NCI-H510A (cell line): ENCODE data around the gene PHB1.
"Not testable (repeated sequence)": the region's sequence is repeated elsewhere in the genome, so short reads cannot be mapped to it uniquely, and the experiment has no call there.

Experiments
- DNase-seq: peaks from one replicate; lab custom pipeline; 2025; lab: John Stamatoyannopoulos, UW

Gene PHB1

DNA sequence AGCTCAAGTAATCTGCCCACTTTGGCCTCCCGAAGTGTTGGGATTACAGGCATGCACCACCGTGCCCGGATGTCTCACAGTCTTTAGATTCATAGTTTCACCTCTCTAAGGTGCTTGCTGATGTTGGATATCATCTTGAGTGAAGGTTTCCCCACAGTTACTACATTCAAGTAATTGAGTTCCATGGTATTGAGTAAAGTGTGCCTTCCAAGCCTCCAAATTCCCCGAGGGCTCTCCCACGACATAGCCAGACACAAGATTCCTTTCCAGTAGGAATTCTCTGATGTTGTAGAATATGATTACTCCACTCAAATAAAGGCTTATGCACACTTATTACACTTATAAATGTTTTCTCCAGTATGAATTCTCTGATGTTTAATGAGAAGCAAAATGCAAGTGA is 36.4 kb downstream of the PHB1 start:
- DNase-seq = no peak

- DNase-seq = no peak
Observed at GRCh38 chr17:49375544-49375943, 39.1 kb downstream of the PHB1 start.

GRCh38 chr17:49373115-49373514 is 41.6 kb downstream of the PHB1 start:
- DNase-seq = no peak

GRCh38 chr17:49372425-49372824 is 42.3 kb downstream of the PHB1 start:
- no peak for DNase-seq

- no peak for DNase-seq
Observed at GRCh38 chr17:49370971-49371834, 43.5 kb downstream of the PHB1 start.

GRCh38 chr17:49369760-49370159 is 44.9 kb downstream of the PHB1 start:
- DNase-seq = no peak

DNA sequence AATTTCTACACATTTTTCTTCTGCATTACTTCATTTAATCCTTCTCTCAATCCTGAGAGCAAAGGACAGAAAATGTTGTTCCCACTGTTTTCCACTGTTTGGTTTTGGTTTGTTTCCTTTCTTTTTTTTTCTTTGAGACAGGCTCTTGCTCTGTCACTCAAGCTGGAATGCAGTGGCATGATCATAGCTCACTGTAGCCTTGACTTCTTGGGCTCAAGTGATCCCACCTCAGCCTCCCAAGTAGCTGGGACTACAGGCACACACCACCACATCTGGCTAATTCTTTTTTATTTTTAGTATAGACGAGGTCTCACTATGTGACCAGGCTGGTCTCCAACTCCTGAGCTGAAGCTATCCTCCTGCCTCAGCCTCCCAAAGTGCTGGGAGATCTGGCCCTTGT is 45.6 kb downstream of the PHB1 start:
- DNase-seq = no peak

DNA sequence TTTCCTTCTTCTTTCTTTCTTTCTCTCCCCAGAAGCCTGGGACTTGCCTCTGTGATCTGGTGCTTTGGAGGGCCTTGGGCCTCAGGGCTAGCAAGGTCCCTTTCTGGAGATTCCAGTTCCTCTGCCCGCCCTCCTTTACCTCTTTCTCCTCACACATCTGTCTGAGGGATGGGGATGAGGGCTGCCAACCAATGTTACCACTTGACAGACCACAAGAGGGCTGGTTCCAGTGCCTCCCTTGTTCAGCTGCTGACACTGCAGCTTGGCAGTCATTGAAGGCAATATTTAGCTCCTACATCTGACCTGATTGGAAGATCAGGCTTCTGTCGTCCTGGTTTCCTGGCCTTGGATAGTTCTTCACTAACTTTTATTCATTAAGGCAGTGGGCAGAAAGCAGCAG is 49.0 kb downstream of the PHB1 start:
- DNase-seq = peak; percentile 77

DNA sequence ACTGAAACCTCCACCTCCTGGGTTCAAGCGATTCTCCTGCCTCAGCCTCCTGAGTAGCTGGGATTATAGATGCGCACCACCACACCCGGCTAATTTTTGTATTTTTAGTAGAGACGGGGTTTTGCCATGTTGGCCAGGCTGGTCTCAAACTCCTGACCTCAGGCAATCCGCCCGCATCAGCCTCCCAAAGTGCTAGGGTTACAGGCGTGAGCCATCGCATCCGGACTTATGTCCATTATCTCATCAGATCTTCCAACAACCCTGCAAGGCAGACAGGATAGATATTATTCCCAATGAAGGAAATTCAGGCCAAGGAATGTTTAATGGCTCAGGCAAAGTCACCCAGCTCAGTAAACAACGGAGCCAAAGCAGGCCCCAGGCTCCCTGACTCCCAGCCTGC is 49.6 kb downstream of the PHB1 start:
- not testable (repeated sequence) for DNase-seq

DNA sequence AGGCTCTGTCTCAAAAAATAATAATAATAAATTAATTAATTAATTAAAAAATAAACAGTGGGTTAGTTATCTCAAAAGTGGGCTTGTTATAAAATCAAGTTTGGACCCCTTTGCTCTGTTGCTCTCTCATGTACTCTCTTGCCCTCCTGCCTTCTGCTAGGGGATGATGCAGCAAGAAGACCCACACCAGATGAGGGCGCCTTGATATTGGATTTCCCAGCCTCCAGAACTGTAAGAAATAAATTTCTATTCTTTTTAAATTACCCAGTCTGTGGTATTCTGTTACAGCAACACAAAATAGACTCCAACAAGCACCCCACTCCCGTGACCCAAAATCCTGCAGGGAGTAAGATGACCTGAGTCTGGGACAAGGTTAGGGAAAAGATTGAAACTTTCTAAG is 50.6 kb downstream of the PHB1 start:
- DNase-seq = no peak

DNA sequence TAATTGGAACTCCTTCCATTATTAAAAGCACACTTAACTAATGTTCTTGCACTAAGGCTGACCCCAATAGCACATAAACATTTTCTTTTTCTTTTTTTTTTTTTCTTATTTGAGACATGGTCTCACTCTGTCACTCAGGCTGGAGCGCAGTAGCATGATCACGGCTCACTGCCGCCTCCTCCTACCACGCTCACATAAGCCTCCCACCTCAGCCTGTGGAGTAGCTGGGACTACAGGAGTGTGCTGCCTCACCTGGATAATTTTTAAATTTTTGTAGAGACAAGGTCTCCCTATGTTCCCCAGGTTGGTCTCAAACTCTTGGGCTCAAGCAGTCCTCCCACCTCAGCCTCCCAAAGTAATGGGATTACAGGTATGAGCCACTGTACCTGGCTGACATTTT is 51.4 kb downstream of the PHB1 start:
- no peak for DNase-seq

DNA sequence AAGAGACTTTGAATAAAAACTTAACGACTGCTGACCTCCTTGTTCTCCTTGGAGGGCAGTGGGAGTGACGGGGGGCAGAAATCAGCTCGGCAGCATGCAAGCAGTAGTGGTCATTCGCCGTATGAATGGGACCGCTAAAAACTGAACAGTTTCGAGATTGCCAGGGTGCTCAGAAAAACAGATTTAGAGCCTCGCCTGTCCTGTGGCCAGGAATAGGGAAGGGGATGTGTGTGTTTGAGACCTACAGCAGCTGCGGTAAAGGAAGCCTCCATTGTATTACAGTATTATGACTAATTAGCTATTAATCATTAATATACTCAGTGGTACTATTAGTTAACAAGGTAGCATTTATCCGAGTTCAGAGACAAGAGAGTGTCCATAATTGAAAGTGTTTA is 52.0 kb downstream of the PHB1 start:
- DNase-seq = no peak

DNA sequence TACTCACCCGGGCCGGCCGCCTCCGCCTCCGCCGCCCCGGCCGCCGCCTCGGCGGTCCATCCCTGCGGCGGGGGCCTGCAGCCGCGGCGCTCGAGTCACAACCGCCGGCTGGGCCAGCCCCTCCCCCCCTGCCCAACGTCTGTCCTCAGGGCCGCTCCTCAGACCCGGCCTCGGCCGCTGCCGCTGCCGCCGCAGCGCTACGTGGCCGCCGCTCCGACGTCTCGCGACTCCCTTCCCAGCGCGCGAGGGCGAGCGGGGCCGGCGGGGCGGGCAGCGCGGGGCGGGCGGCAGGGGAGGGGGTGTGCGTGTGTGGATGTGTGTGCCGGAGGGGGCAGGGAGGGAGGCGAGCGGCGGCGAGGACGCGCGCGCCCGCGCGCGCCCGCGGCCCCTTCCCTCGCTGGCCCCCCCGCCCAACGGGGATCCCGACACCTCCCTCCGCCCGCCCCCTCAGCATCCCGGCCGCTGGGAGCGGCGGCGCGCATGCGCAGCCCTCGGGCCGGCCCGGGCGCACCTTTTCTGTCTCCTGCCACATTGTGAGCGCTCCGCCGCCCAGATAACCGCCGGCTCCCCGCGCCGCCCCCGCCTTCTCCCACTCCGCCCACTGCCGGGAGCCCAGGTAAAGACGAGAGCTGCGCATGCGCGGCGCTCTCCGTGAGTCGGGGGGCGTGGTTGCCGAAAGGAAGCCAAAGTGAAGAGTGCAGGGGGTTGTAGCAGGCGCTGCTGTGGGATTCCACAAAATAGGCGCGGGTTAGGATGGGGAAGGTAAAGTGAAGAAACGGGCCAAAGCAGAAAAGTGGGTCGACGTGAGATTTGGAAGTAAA is 52.6 kb downstream of the PHB1 start, which contains the start of gene ZNF652:
ZNF652 (minus strand) TSS at position 349 of the 821 bp plus-strand sequence. CDS start 44,525 bp downstream, outside the sequence.
- peak; percentile 99 for DNase-seq

DNA sequence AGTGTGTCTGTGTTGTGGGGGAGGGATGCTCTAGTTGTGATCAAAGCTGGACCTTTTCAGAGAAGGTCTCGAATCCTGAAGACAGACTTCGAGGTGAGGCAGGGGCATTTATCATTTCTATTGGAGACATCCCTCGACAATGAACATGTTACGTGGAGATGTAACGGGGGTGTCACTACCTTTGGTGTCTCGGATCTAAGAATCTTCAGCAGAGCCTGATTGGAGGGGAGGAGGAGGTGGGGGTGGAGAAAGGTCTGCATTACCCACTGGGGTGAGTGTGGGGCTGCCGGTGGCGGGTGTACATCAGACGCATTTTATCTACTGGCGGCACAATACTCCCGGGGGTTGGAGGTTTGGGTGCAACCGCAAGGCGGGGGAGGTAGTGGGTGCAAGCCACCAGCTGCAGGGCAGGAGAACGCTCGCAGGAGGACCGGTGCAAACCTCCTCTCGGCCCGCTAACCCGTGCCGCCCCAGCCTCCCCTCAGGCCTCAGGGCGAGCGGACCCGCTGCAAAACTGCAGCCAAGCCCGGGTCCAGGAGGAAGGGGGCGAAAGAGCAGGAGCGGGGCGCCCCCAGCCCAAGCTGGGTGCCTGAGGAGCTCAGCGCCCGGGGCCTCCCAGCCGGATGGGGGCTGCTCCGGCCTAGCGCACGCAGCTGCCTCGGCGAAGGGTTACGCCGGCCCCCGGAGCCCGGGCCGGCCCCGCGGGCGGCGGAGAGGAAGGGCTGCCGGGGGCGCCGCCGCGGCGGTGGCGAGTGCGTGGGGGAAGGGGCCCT is 53.4 kb downstream of the PHB1 start:
- DNase-seq = peak; percentile 53

GRCh38 chr17:49360796-49361128 is 53.9 kb downstream of the PHB1 start:
- DNase-seq = no peak

DNA sequence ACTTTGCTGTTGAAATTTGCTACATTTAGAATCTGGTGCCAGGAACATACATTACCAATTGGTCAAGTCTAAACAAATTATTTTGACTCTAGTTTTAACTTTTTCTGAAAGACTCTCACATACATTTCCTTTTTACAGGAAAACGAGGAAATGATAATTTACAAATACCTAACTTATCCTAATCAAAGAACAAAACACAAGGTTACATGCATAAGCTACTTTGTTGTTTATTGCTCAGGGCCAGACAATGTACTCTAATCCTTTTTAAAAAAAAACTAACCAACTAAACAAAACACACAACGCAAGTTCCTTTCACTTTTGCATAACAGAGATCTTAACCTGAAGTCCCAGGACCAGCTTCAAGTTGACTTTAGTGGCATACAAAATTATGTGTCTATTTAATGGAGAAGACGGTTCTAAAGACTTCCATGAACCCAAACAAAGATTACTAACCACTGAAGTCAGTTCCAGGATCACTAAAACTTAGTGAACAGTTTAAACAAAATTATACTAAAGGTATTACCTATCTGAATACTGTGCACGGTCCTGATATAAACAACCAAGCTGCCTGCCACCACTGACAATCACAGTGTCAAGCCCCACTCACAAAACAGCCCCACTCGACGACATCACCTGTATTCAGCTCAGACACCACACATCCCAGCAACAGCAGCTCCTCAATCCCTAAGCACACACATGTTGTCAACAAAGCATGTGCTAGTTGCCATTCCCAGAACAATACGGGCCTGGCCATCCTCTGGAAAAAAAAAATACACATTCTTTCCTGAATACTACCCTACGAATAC is 54.5 kb downstream of the PHB1 start:
- no peak for DNase-seq

- DNase-seq = no peak
Observed at GRCh38 chr17:49358641-49359247, 55.9 kb downstream of the PHB1 start.

GRCh38 chr17:49357516-49357915 is 57.2 kb downstream of the PHB1 start:
- DNase-seq = no peak

- DNase-seq = no peak
Observed at GRCh38 chr17:49356320-49356719, 58.4 kb downstream of the PHB1 start.
